GM13977 (cell line): ENCODE measurements around the gene EPDR1.

Source experiments
- DNase-seq: peaks from one replicate; pipeline ENCODE4 v3.0.0; 2012; ENCODE audit warnings: low spot score
- CTCF ChIP-seq: IDR thresholded peaks from 2 replicates; pipeline ENCODE4 v1.5.1; 2012; ENCODE audit warnings: mild to moderate bottlenecking, control low read depth; ENCODE audit not compliant: insufficient read depth; ENCODE audit errors: extremely low read depth, missing control alignments
- in situ Hi-C: fragments of 300-500 bp; cut with MboI; formaldehyde crosslinking; loops from one replicate; pipeline ENCODE4 v1.12.0; 2022; ENCODE audit warnings: low sequenced_read_pairs, low pct_unique_long_range_greater_than_20kb, mixed read lengths, inconsistent platforms; ENCODE audit not compliant: unreplicated experiment

The EPDR1 gene

DNA sequence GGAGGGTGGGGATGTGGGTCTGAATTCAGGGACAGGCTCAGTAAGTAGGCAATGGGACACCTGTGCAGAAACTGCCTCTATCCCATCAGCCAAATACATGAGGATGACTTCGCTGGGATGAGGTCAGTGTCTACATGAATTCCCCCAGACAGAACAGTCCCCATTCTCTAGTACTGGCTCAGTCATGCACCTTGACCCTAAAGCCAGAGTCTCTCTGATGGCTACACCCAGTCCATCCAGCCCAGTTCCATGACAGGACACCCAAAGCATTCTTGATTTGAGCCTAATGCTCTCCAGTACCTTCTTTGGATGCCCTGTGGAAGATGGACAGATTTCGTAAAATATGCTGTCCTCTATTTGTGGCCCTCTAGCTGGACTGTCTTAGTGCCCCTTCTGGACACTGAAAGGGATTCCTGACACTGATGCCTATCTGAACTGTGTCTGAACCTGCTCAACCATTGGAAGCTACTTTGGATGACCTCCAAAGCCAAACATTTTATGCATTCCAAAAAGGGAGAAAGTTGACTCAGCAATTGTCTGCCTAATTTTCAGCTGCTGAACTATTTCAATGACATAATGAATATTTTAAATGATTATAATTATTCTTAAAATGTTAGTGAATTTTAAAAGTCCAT is 18.4 kb upstream of the EPDR1 start:
- no peak for TF ChIP-seq CTCF
- no peak for DNase-seq
- in situ Hi-C loops: loop anchor here (10.0 kb wide), 1 partner anchor 323 kb away; no protein-coding TSS in a partner anchor

GRCh38 chr7:37908221-37908788 is 12.1 kb upstream of the EPDR1 start:
- TF ChIP-seq CTCF: no peak
- in situ Hi-C loops: loop anchor here (10.0 kb wide), 1 partner anchor 316 kb away; no protein-coding TSS in a partner anchor
- no peak for DNase-seq

DNA sequence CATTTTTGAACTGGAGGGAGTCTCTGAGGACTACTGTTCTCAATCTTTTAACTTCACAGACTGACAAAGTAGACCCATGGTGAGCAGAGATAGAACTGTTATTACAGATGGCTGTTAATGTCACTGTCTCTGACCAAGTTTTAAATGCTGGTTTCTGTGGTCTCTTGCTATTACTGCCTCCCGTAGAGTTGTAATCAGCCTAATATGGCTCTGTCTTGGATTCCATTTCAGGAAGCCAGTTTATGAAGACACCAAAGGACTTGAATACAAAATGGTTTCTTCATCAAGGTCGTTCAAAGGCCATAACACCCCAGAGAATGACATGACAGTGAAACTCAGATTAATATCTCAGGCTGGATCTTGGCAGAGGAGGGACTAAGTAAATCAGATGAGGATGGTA is 7.7 kb upstream of the EPDR1 start:
- no peak for TF ChIP-seq CTCF
- DNase-seq: no peak
- in situ Hi-C loops: no loop called here

DNA sequence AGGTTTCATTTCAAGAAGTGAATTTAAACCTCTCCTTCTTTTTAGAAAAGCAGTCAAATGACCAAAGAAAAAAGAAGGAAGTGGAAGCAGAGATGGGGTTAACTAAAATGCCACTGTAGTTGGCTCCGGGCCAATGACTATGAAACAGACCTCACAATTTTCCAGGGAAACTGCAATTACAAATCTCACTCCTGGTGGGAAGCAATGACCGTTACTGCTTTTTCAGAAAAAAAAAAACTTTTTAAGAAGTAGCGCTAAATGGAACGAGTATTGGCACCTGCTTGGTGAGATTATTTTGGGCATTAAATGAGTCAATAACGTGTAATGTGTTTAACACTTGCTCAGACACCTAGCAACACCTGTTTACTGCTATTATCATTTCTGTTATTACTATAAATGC is 5.0 kb upstream of the EPDR1 start:
- TF ChIP-seq CTCF: no peak

DNA sequence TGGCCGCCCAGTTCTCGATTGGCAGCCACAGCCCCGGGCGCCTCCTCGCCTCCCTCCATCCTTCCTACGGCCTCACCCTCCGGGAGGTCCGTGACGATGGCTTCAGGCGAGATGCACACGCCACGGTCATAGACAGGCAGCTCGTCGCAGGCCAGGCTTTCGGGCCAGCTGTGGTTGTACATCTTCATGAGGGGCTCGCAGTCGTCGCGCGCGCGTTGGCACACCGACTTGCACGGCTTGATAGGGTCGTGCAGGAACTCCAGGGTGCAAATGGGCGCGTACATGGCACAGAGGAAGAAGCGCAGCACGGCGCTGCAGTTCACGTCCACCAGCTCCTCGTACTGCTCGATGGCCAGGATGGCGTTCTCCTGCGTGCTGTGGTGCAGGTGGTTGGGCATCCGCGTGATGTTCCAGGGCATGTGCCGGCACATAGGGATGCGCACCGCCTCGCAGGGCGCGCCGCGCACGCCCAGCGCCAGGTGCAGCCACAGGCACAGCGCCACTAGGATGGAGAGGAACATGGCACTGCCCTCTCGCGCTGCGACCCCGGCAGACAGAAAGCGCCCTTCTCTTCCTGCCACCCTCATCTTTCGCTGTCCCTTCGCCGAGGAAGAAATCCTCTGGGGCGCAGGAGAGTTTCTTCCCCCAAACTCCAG is 4.3 kb upstream of the EPDR1 start:
- TF ChIP-seq CTCF: no peak
- no peak for DNase-seq
- in situ Hi-C loops: no loop called here

More for the DNA sequence above, 5.0 kb upstream of the EPDR1 start:
- DNase-seq: no peak
- in situ Hi-C loops: no loop called here

DNA sequence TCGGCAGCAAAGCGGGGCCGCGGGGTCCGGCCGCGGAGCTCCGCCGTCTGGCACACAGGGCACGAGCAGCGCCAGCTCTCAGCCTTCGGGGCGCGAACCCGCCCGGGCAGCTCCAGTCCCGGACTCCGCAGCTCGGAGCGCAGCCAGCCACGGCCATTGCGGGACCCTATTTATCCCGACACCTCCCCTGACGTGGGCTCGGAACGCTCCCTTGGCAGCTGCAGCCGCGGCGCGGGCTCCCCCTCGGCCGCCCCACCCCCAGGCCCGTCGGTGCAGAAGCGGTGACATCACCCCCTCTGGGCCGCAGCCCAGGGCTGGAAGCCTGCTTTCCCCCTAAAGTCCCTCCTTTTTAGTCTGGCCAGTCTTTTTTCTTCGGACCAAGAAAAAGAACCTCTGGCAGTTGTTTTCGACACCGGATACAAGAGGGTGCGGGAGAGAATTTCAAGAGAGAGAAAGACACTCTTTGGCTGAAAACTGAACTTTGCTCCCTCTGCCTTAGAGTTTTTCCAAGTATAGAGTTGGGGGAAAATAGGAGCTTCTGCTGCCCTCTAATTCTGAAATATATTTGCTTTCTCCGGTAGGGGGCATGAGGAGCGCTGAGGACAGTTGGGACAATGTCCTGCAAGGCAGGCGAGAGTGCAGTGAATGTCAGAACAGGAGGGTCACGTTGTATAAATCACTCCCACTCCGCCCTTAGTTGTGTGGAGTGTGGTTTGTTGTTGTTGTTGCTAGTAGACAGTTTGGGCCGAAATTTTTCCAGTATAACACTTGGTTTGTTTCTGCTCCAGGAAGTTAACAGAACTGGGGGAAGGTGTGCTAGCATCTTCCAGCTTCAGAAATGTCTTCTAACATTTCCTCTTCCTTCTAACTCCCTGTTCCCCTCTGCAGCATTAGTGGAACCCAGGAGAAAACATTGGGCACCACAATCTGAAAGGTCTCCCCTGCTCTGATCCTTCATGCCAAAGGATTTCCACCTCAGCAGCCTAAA is 3.5 kb upstream of the EPDR1 start, which contains the start of gene SFRP4:
TSS of gene SFRP4 (minus strand) at position 145 of the 988 bp plus-strand sequence. CDS start 280 bp downstream, outside the sequence.
- DNase-seq: peak; percentile 66
- in situ Hi-C loops: no loop called here
- TF ChIP-seq CTCF: peak; percentile 69
